Smooth muscle cell of the brain vasculature (primary cell): ENCODE measurements around the gene YPEL5.

Experiments used
- DNase-seq: peaks from one replicate; pipeline ENCODE4 v3.0.0-alpha.2; 2012; ENCODE audit warnings: low read depth, low spot score

The YPEL5 gene

DNA sequence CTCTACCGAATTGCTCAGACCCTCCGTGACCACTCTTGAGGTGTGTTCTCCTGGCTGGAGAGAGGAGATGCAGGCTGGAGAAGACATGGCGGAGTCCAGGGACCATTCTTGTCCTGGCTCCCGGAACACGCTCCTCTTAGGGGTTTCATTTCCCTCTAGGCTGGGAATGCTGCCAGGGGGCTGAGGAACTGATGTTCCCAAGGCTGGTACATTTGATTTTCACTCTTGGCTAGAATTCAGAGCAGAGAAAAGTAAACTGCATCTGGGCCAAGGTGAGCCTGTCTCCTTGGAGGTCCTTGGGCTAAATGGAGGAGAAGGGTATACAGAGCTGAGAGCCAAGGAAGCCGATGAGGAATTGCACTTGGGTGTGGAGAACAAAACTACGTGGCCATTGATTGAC lies 56.3 kb downstream of the YPEL5 start:
- no peak for DNase-seq

DNA sequence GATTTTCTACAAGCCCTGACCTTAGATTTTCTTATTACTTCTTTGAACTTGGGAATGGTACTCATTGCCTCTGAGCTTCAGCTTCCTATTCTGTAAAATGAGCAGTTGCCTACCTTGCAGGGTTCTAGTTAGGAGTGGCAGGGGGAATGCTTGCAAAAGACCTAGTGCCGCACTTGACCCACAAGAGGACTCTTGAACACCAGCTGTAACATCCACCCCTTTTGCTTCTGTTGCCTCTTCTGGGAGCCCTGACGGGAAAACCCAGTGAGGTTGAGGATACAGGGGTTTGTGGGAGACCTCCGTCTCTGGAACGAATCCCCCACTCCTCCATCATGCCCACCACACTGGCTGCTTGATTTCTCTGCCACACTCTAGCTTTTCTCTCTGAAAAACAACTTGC lies 57.5 kb downstream of the YPEL5 start:
- DNase-seq: no peak

DNA sequence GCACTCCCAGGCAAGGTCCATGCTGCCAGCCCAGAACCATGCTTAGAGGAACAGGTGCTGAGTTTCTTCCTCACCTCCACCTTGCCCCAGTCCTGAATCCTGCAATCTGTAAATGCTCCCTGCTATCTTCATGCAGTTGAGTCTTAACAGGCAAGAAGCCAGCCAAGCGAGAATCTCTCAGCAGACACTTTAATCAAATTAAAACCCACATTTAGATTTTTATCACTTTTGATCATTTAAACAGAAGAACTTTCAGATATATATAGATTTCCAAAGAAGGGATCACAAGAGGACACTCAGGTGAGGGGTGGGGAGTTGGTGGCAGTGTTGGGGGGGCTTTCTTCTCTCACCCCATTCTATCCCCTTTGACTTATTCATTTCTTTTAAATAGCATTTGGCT lies 58.6 kb downstream of the YPEL5 start:
- no peak for DNase-seq

DNA sequence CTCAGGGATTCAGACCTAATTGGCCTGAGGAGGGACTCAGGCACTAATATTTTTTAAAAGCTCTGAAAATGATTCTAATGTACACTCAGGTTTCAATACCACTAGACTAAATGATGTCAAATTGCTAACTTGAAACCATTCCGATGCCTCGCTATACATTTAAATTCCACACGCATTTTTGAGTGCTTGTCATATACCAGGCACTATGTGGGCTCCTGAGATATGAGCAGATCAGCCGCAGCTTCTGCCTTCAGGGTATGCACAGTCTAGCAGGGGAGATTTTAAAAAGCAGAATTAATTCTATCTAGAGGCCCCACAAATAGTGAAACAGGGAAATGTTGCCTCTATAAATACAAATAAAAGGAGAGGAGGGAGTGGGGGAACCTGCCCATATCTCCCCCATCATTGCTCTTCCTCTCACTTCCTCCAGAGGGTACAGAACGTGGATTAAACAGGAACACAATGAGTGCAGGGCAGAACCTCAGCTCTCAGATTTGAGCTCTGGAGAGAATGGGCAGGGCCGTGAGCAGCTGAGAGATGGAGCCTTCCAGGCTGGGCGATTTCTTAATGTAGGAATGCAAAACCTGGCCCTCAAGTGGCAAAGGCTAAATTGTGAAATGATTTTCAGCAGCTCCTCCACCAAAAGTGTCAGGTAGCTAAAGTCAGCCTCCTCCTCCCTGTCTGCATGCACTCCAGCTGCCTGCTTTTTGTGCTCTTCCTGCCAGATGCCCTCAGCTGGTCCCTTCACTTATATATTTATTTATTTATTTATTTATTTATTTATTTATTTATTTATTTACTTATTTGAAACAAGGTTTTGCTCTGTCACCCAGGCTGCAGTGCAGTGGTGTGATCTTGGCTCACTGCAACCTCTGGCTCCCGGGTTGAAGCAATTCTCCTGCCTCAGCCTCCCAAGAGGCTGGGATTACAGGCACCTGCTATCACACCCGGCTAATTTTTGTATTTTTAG lies 59.9 kb downstream of the YPEL5 start:
- DNase-seq: no peak

DNA sequence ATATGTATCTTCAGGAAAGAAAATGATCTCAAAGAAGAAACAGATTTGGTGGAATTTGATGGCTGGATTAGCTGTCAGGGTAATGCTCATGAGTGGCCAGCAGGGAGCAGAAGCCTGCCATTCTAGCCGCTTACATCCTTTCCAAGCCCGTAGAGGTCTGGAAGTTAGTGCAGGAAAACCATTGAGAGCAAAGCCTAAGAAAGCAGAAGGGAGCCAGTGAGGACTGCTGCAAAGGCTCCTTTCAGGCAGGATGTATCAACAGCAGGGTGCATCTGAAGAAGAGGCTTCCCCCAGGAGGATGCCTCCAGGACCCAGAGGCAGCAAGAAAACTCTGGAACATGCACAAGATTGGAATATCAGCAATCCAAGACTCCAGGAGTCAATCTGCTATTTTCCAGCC lies 61.6 kb downstream of the YPEL5 start:
- DNase-seq: peak; percentile 66

DNA sequence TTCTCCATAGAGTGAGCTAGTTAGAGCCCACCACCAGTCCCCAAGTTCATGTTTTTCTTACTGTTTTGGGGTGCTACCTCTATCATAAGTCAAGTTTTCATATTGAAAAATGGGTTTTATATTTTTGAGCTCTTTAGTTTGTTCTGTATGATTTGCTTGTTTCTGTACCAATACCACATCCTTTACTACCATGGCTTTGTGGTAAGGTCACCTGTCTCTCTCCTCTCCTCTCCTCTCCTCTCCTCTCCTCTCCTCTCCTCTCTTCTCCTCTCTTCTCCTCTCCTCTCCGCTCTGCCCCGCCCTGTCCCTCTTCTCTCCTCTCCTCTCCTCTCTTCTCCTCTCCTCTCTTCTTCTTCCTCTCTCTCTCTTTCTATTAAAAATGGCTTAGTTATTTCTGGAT lies 62.4 kb downstream of the YPEL5 start:
- DNase-seq: no peak
